ENCODE results near the gene ROMO1. TPM values are rescaled to one million over a fixed set of nuclear protein-coding genes. Genes with fewer than 3 reads are reported as not detected.
"Not testable (repeated sequence)": the region's sequence is repeated elsewhere in the genome, so short reads cannot be mapped to it uniquely, and the experiment has no call there.

Gene ROMO1
- total and polyA plus RNA-seq, 3 experiments from 2014 or later: 108 to 358 (median 117) TPM

GRCh38 chr20:35713120-35713519, 13.9 kb downstream of the ROMO1 start:
- POLR2A ChIA-PET: interaction anchor here (0.6 to 0.8 kb wide), 2 partner anchors 11 to 52 kb away, joined by 3 to 4 read pairs; no protein-coding TSS in a partner anchor
- H3K27ac ChIP-seq (ENCODE audit: low read depth, low read length); H3K9me3 Mint-ChIP-seq; CTCF ChIA-PET; H3K27me3 ChIP-seq (ENCODE audit: insufficient read depth, low read length, poor library complexity, severe bottlenecking); H3K27me3 Mint-ChIP-seq; H3K4me3 ChIP-seq (ENCODE audit: low read length); H3K9me3 ChIP-seq (ENCODE audit: low read length): not testable (repeated sequence)
- Histone ChIP-seq H3K36me3 (ENCODE audit: insufficient read depth, low read length) (peaks cover 80% of the 10 kb centered on the region), H3K4me1 (ENCODE audit: insufficient read depth, low read length) (peaks cover 33% of the 10 kb centered on the region)
- DNase-seq: peak in 1 of 5 donors; percentile 27
- peaks cover 70 to 83% (median 80%) of the 10 kb centered on the region in 3 donors for H3K4me1 Mint-ChIP-seq
- peak overlapping the region in 4 of 8 donors; percentile 30 to 89 (median 78) for H3K27ac Mint-ChIP-seq
- peaks cover 9 to 90% (median 36%) of the 10 kb centered on the region in 3 donors for H3K36me3 Mint-ChIP-seq
- peak overlapping the region in 3 of 7 donors; percentile 28 to 63 (median 29) for H3K4me3 Mint-ChIP-seq

DNA sequence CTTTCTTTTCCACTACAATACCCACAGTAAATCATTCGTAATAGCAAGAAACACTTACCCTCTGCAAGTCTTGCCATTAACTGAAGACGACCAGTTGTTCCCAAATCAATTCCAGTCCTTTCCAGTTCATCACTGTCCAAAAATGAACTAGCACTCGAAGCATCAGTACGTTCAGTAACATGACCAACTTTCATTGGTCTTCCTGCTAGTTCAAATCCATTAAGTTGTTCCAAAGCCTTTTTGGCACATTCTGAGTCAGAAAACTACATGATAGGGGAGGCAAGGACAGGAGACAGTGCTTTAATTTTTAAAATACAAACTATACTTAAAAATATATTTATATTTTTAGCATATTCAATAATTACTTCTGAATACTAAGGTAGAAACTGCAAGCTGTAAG, 14.9 kb downstream of the ROMO1 start:
- no peak overlapping the region for H3K27ac ChIP-seq (ENCODE audit: low read depth, low read length)
- POLR2A ChIA-PET: interaction anchor here (1.6 kb wide), 1 partner anchor 11 kb away, joined by 4 read pairs; no protein-coding TSS in a partner anchor
- Mint-ChIP-seq H3K4me1 (peaks cover 67 to 80% (median 77%) of the 10 kb centered on the region in 3 donors), H3K27ac (peak overlapping the region in 4 of 8 donors; percentile 48 to 78 (median 70)), H3K27me3 (peaks cover 0 to 1% of the 10 kb centered on the region in 2 donors), H3K36me3 (peaks cover 9 to 90% (median 34%) of the 10 kb centered on the region in 3 donors), H3K4me3 (peak overlapping the region in 1 of 7 donors; percentile 12), H3K9me3 (no peaks in the 10 kb centered on the region)
- DNase-seq: no peak
- peaks cover 83% of the 10 kb centered on the region for H3K36me3 ChIP-seq (ENCODE audit: insufficient read depth, low read length)
- H3K4me3 ChIP-seq (ENCODE audit: low read length): no peak overlapping the region
- no peaks in the 10 kb centered on the region for H3K9me3 ChIP-seq (ENCODE audit: low read length)
- no peaks in the 10 kb centered on the region for H3K27me3 ChIP-seq (ENCODE audit: insufficient read depth, low read length, poor library complexity, severe bottlenecking)
- H3K4me1 ChIP-seq (ENCODE audit: insufficient read depth, low read length): peaks cover 35% of the 10 kb centered on the region
- CTCF ChIA-PET: no interaction called here

GRCh38 chr20:35715652-35716051, 16.4 kb downstream of the ROMO1 start:
- Mint-ChIP-seq H3K27me3 (peaks cover 0 to 1% of the 10 kb centered on the region in 2 donors), H3K36me3 (peaks cover 13 to 88% (median 41%) of the 10 kb centered on the region in 3 donors), H3K4me3 (peak overlapping the region in 1 of 7 donors; percentile 7), H3K4me1 (peaks cover 59 to 75% (median 73%) of the 10 kb centered on the region in 3 donors), H3K27ac (peak overlapping the region in 4 of 8 donors; percentile 22 to 77 (median 58)), H3K9me3 (no peaks in the 10 kb centered on the region)
- CTCF ChIA-PET: no interaction called here
- no peaks in the 10 kb centered on the region for H3K9me3 ChIP-seq (ENCODE audit: low read length)
- no peaks in the 10 kb centered on the region for H3K27me3 ChIP-seq (ENCODE audit: insufficient read depth, low read length, poor library complexity, severe bottlenecking)
- no peak overlapping the region for H3K4me3 ChIP-seq (ENCODE audit: low read length)
- H3K4me1 ChIP-seq (ENCODE audit: insufficient read depth, low read length): peaks cover 34% of the 10 kb centered on the region
- POLR2A ChIA-PET: interaction anchor here (1.6 kb wide), 1 partner anchor 13 kb away, joined by 4 read pairs; no protein-coding TSS in a partner anchor
- peaks cover 88% of the 10 kb centered on the region for H3K36me3 ChIP-seq (ENCODE audit: insufficient read depth, low read length)
- DNase-seq: peak in 1 of 5 donors; percentile 8
- no peak overlapping the region for H3K27ac ChIP-seq (ENCODE audit: low read depth, low read length)

- Mint-ChIP-seq H3K4me3 (no peak overlapping the region), H3K36me3 (peaks cover 13 to 87% (median 40%) of the 10 kb centered on the region in 3 donors), H3K27ac (peak overlapping the region in 2 of 8 donors; percentile 15 to 77), H3K27me3 (peaks cover 0 to 1% of the 10 kb centered on the region in 2 donors), H3K4me1 (peaks cover 56 to 72% (median 70%) of the 10 kb centered on the region in 3 donors), H3K9me3 (no peaks in the 10 kb centered on the region)
- H3K9me3 ChIP-seq (ENCODE audit: low read length): no peaks in the 10 kb centered on the region
- H3K27ac ChIP-seq (ENCODE audit: low read depth, low read length): no peak overlapping the region
- H3K4me1 ChIP-seq (ENCODE audit: insufficient read depth, low read length): peaks cover 27% of the 10 kb centered on the region
- CTCF ChIA-PET: interaction anchor here (0.9 kb wide), 1 partner anchor 9 kb away, joined by 3 read pairs; no protein-coding TSS in a partner anchor
- H3K36me3 ChIP-seq (ENCODE audit: insufficient read depth, low read length): peaks cover 87% of the 10 kb centered on the region
- H3K27me3 ChIP-seq (ENCODE audit: insufficient read depth, low read length, poor library complexity, severe bottlenecking): no peaks in the 10 kb centered on the region
- POLR2A ChIA-PET: no interaction called here
- no peak overlapping the region for H3K4me3 ChIP-seq (ENCODE audit: low read length)
- no peak for DNase-seq
These were observed 17.1 kb downstream of the ROMO1 start for GRCh38 chr20:35716330-35716729.

- not testable (repeated sequence) for H3K27ac ChIP-seq (ENCODE audit: low read depth, low read length); H3K4me3 ChIP-seq (ENCODE audit: low read length); H3K9me3 Mint-ChIP-seq; DNase-seq; H3K27me3 Mint-ChIP-seq; H3K9me3 ChIP-seq (ENCODE audit: low read length); H3K27me3 ChIP-seq (ENCODE audit: insufficient read depth, low read length, poor library complexity, severe bottlenecking)
- H3K27ac Mint-ChIP-seq: peak overlapping the region in 3 of 8 donors; percentile 29 to 60 (median 51)
- peaks cover 83% of the 10 kb centered on the region for H3K36me3 ChIP-seq (ENCODE audit: insufficient read depth, low read length)
- ChIA-PET CTCF (interaction anchor here (0.7 to 0.8 kb wide), 2 partner anchors 120 to 271 kb away, joined by 3 read pairs; no protein-coding TSS in a partner anchor), POLR2A (interaction anchor here (0.6 kb wide), 1 partner anchor 103 kb away, joined by 8 read pairs; no protein-coding TSS in a partner anchor)
- peaks cover 59 to 74% (median 71%) of the 10 kb centered on the region in 3 donors for H3K4me1 Mint-ChIP-seq
- peaks cover 15 to 89% (median 36%) of the 10 kb centered on the region in 3 donors for H3K36me3 Mint-ChIP-seq
- peaks cover 14% of the 10 kb centered on the region for H3K4me1 ChIP-seq (ENCODE audit: insufficient read depth, low read length)
- peak overlapping the region in 2 of 7 donors; percentile 12 to 65 for H3K4me3 Mint-ChIP-seq
These were observed 19.1 kb downstream of the ROMO1 start for GRCh38 chr20:35718321-35718720.

GRCh38 chr20:35718972-35719635, 19.9 kb downstream of the ROMO1 start:
- Mint-ChIP-seq H3K9me3 (no peaks in the 10 kb centered on the region), H3K27ac (peak overlapping the region in 4 of 8 donors; percentile 11 to 68 (median 26)), H3K4me3 (peak overlapping the region in 1 of 7 donors; percentile 18), H3K36me3 (peaks cover 11 to 89% (median 33%) of the 10 kb centered on the region in 3 donors), H3K27me3 (peaks cover 0 to 1% of the 10 kb centered on the region in 2 donors), H3K4me1 (peaks cover 53 to 69% (median 68%) of the 10 kb centered on the region in 3 donors)
- H3K9me3 ChIP-seq (ENCODE audit: low read length): no peaks in the 10 kb centered on the region
- POLR2A ChIA-PET: interaction anchor here (0.5 kb wide), 1 partner anchor 166 kb away, joined by 6 read pairs; no protein-coding TSS in a partner anchor
- no peak overlapping the region for H3K4me3 ChIP-seq (ENCODE audit: low read length)
- H3K4me1 ChIP-seq (ENCODE audit: insufficient read depth, low read length): peaks cover 14% of the 10 kb centered on the region
- no peak overlapping the region for H3K27ac ChIP-seq (ENCODE audit: low read depth, low read length)
- CTCF ChIA-PET: interaction anchor here (1.1 kb wide), 1 partner anchor 100 kb away, joined by 3 read pairs; no protein-coding TSS in a partner anchor
- peaks cover 84% of the 10 kb centered on the region for H3K36me3 ChIP-seq (ENCODE audit: insufficient read depth, low read length)
- no peak for DNase-seq
- no peaks in the 10 kb centered on the region for H3K27me3 ChIP-seq (ENCODE audit: insufficient read depth, low read length, poor library complexity, severe bottlenecking)

DNA sequence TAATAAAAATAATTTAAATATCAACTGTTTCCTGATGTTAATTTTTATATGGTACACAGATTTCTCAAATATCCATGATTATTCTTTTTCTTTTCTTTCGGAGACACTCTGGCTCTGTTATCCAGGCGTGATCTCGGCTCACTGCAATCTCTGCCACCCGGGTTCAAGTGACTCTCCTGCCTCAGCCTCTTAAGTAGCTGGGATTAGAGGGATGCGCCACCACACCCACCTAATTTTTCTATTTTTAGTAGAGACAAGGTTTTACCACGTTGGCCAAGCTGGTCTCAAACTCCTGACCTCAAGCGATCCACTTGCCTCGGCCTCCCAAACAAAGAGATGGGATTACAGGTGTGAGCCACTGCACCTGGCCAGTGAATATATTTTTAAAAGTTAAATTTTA, 20.5 kb downstream of the ROMO1 start:
- Mint-ChIP-seq H3K9me3 (no peaks in the 10 kb centered on the region), H3K4me1 (peaks cover 52 to 67% (median 67%) of the 10 kb centered on the region in 3 donors), H3K36me3 (peaks cover 10 to 91% (median 34%) of the 10 kb centered on the region in 3 donors), H3K27me3 (no peaks in the 10 kb centered on the region), H3K4me3 (no peak overlapping the region), H3K27ac (peak overlapping the region in 1 of 8 donors; percentile 79)
- POLR2A ChIA-PET: interaction anchor here (0.5 to 1.4 kb wide), 3 partner anchors 22 to 167 kb away, joined by 3 to 6 read pairs (median 4); partner anchors contain the start of gene RBM39
- no peak for DNase-seq
- H3K36me3 ChIP-seq (ENCODE audit: insufficient read depth, low read length): peaks cover 85% of the 10 kb centered on the region
- H3K4me1 ChIP-seq (ENCODE audit: insufficient read depth, low read length): peaks cover 14% of the 10 kb centered on the region
- CTCF ChIA-PET: interaction anchor here (1.1 kb wide), 1 partner anchor 101 kb away, joined by 3 read pairs; no protein-coding TSS in a partner anchor
- no peaks in the 10 kb centered on the region for H3K27me3 ChIP-seq (ENCODE audit: insufficient read depth, low read length, poor library complexity, severe bottlenecking)
- H3K9me3 ChIP-seq (ENCODE audit: low read length): no peaks in the 10 kb centered on the region
- no peak overlapping the region for H3K4me3 ChIP-seq (ENCODE audit: low read length)
- no peak overlapping the region for H3K27ac ChIP-seq (ENCODE audit: low read depth, low read length)
